GM18508 (cell line): ENCODE data around the gene AGBL4.
"Not testable (repeated sequence)": the region's sequence is repeated elsewhere in the genome, so short reads cannot be mapped to it uniquely, and the experiment has no call there.

Experiments
- ATAC-seq: cut with Tn5 transposase; IDR thresholded peaks from one replicate; pipeline ENCODE4 v1.9.1; 2021; ENCODE audit warnings: moderate number of reproducible peaks; ENCODE audit not compliant: insufficient read depth, unreplicated experiment

Gene AGBL4

DNA sequence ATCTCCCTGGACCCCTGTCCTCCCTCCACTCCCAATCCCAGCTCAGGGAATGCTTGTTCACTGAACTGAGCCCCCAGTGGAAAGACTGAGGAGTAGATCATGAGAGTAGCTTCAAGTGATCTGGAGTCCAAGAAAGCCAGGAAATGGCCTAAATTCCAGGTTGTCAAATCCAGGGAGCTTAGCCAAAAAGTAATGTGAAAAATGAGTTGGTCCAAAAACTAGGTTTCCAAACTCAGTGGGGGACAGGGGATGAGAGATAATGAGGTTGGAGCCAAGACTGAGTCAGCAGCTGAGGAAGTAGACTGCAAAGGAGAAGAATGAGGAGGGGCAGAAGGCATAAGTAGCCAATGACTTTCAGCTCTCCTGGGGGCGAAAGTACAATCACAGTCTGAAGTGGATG is 963.0 kb downstream of the AGBL4 start:
- no peak for ATAC-seq

DNA sequence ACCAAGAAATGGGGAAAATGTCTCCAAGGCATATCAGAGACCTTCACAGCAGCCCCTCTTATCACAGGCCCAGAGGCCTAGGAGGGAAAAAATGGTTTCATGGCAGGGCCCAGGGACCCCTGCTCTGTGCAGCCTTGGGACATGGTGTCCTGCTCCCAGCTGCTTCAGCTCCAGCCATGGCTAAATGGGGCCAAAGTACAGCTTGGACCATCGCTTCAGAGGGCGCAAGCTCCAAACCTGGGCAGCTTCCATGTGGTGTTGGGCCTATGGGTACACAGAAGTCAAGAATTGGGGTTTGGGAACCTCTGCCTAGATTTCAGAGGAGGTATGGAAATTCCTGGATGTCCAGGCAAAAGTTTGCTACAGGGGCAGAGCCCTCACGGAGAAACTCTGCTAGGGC is 964.7 kb downstream of the AGBL4 start:
- no peak for ATAC-seq

- no peak for ATAC-seq
These were observed 971.7 kb downstream of the AGBL4 start for GRCh38 chr1:49052102-49052501.

- ATAC-seq: no peak
These were observed 972.1 kb downstream of the AGBL4 start for GRCh38 chr1:49051647-49052046.

DNA sequence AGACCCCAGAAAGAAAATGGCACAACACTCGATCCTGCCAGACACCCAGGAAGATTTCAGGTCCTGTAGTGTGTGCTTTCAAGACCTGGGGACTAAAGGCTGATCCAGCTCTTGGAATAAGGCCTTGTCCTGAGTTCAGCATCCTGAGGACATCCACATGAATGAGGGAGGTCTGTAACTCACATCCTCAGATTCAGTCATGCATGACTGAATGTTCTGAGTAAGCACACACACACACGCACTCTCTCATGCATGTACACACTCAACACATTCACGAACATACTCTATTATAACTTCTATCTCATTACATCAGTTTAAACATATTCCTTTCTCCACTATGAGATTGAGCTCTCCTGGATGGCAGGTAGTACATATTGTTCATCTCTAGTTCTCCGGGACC is 973.7 kb downstream of the AGBL4 start:
- no peak for ATAC-seq

GRCh38 chr1:49048188-49048587 is 975.6 kb downstream of the AGBL4 start:
- no peak for ATAC-seq

- ATAC-seq: no peak
These were observed 977.4 kb downstream of the AGBL4 start for GRCh38 chr1:49046305-49046704.

DNA sequence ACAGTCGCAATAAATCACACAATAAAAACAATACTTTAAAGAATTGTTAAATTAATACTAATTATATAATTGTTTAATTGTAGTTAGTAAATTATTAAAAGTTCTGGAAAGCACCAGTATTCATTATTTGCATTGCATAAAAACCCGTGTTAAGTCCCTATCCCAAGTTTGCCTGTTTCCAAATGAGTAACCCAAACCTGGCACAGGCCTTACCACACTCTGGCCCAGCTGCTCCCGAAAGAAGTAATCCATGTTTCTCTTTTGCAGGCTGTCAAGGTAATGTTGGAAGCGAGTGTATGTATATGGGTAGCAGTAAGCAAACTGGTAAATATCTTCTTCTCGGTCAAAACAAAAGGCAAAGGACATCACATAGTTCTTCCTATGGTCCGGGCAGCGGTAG is 978.4 kb downstream of the AGBL4 start:
- ATAC-seq: no peak

GRCh38 chr1:49036700-49037099 is 987.1 kb downstream of the AGBL4 start:
- ATAC-seq: no peak

DNA sequence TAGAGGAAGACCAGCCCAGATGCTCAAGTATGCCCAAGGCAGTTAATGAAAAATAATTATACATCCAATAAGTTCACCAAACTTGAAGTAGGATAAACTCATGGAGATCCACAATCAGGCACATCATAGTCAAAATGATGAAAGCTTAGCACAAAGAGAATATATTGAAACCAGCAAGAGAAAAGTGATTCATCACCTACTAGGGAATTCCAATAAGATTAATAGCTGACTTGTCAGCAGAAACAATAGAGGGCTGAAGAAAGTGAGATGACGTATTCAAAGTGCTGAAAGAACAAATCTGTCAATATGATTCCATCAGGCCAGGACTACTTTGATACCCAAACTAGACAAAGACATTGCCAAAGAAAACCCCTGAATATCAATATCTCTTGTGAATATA is 995.4 kb downstream of the AGBL4 start:
- ATAC-seq: no peak

DNA sequence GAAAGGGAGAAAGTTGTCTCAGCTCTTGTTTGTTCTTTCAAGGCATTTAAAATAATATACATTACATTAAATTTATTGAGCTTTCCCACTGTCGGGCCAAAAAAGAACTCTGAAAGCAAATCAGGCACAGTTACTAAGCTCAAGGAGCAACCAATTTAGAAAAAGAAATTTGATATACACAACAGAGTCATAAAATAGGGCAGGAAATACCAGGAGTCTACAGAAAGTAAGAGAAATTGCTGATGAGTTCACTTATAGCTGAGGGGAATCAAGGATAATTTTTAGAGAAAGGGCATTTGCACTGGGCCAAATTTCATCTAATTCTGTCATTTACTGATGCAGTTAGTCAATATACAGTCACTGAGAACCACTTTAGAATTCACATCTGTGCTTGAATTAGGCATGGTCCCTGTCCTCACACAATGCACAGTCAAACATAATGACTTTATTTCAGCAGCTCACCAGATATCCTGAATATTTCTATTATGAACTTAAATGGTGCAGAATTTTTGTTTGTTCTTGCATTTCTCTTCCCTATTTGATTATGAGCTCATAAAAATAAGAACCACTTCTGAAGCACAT is 997.4 kb downstream of the AGBL4 start:
- no peak for ATAC-seq

DNA sequence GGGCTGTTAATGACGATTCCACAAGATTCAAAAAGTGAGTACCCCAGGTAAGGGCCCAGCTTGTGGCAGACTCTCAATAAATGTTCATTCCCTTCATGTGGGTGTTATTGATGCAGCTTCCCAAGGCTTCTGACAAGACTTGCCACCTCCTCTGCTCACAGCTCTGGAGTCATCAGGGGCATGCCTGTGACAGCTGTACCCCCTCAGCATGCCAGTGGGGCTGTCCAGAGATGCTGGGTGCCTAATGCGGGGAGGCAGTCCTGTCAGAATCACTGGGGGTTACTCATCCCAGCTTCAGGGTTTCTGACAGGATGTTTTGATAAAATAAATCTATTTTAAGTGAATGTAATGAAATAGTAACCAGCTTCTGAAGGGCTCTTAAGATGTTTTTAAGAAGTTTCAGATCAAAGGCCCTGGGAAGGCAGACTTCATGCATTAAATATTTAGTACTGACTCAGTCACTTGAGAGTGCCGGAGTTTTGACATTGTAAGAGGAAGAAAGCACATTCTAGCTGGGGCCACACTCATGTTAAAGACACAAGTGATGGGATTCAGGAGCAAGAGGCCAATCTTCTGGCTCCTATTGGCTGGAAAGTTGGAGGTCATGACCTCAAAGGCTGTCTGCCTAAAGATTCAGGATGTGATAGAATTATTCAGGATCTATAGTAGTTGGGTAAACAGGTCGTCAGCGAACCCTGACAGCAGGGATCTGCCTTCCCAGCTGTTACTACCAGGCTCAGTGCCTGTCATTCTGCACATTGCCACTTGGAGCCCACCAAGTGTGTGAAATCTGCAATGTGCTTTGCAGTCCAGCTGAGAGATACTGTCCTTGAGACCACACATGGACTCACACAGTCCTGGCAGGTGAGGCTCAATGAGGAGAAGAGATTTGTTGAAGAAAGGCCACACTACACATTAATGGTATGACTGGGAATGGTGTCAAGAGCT is 1007.5 kb downstream of the AGBL4 start:
- no peak for ATAC-seq

DNA sequence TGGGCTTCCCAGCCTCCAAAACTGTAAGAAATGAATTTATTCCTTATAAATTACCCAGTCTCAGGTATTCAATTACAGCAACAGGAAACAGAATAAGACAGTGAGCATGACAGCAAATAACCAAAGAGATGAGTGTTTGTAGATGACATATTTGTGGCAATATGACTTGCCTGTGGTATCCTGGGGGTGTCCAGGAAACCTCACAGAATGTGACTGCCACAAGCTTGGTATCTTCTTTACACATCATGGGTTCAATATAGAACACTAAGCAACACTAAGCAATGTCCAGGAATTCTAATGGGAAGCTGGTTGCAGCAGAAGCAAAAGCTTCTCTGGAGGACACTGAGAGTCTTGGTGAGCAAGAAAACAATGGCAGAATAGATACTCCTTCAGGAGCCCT is 1010.7 kb downstream of the AGBL4 start:
- ATAC-seq: no peak

- ATAC-seq: not testable (repeated sequence)
These were observed 1020.8 kb downstream of the AGBL4 start for GRCh38 chr1:49002981-49003380.

DNA sequence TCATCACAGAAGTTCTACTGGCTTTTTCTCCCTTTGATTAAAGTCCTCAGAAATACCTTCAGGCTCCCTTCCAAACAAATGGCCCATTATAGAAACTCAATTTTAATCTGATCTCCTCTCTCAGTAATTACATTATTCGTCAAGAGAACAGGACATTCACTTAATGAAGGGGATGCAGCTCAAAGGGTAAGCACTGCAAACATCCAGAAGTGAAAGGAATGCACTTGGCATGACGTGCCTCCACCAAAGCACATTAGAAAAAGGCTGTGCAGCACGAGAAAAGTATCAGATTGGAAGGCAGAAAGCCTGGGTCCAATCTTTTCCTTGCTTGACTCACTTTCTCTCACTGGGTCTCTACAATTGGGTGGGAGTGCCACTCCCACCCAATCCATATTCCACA is 1024.4 kb downstream of the AGBL4 start:
- ATAC-seq: no peak

- no peak for ATAC-seq
These were observed 1027.4 kb downstream of the AGBL4 start for GRCh38 chr1:48996311-48996710.

- no peak for ATAC-seq
These were observed 1035.0 kb downstream of the AGBL4 start for GRCh38 chr1:48988633-48989197.

DNA sequence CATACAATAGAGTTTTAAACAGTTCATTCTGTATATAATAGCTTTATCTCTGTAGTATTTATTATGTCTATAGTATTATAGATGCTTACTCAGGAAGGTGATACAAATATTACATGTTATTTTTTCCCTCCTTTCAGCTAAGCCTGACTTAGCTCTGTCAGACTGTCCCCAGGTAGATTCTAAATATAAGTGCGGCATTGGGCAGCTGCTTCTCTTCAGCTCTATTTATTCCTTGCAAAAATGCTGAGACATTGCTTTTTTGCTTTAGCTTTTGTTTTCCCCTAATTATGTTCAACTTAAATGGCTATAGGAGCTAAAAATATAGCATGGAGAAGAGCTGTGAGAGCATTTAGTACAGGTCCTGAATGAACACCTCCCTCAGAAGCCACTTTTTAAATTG is 1043.8 kb downstream of the AGBL4 start:
- no peak for ATAC-seq

GRCh38 chr1:48978413-48978812 is 1045.3 kb downstream of the AGBL4 start:
- no peak for ATAC-seq

GRCh38 chr1:48977273-48977672 is 1046.5 kb downstream of the AGBL4 start:
- no peak for ATAC-seq

DNA sequence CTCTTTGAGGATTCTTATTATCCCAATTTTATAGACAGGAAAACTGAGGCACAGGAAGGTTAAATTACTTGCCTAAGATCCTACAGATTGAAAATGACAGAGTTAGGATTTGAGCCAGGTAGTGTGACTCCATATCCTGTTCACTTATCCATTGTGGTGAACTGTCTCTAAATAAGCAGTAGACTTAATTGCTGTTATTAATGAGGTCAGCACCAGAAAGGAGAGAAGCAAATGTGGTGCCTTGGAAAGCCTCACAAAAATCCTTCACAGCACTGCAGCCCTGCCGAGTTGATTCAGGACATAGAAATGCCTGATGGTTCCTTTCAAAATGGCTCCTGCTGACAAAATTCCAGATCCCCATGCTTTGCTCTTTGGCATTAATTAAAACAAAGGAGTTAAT is 1053.8 kb downstream of the AGBL4 start:
- ATAC-seq: no peak

- ATAC-seq: no peak
These were observed 1056.4 kb downstream of the AGBL4 start for GRCh38 chr1:48967318-48967717.
